Subcutaneous adipose tissue (tissue), 4 donors: ENCODE results near the gene NCBP2L. TPM values are rescaled to one million over a fixed set of nuclear protein-coding genes. Genes with fewer than 3 reads are reported as not detected.

Experiments used
- CTCF ChIP-seq: fragments of 450-650 bp; IDR thresholded peaks from one replicate; pipeline ENCODE4 v1.5.1; 2016; ENCODE audit warnings: low read depth, mild to moderate bottlenecking, control low read depth, antibody characterized with exemption, moderate library complexity
- total RNA-seq, 4 donors: library from RNA; depleted of rRNA; stranded (reverse); fragments of >200 nt; gene quantifications; one replicate each; pipeline ENCODE4 v1.1.0, GENCODE V29; 2016

Gene NCBP2L
- not detected for total RNA-seq

DNA sequence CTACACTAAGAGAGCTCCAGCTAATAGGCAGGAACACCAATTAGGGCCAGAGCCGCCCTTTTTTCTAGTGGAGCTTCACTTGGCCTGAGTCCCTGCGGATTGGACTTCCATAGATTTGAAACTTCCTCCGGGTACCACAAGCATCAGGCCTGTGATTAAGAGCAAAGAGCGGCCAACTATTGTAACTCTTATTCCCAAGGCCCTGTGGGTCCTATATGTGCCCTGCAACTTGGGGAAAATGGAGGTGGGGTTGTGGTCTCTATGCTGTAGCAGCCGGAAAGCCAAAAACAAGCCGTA, at the start of gene NCBP2L:
Gene NCBP2L (plus strand): TSS at position 198 of the 297 bp plus-strand sequence. CDS start 16,488 bp downstream, outside the sequence.
- no peak for TF ChIP-seq CTCF

DNA sequence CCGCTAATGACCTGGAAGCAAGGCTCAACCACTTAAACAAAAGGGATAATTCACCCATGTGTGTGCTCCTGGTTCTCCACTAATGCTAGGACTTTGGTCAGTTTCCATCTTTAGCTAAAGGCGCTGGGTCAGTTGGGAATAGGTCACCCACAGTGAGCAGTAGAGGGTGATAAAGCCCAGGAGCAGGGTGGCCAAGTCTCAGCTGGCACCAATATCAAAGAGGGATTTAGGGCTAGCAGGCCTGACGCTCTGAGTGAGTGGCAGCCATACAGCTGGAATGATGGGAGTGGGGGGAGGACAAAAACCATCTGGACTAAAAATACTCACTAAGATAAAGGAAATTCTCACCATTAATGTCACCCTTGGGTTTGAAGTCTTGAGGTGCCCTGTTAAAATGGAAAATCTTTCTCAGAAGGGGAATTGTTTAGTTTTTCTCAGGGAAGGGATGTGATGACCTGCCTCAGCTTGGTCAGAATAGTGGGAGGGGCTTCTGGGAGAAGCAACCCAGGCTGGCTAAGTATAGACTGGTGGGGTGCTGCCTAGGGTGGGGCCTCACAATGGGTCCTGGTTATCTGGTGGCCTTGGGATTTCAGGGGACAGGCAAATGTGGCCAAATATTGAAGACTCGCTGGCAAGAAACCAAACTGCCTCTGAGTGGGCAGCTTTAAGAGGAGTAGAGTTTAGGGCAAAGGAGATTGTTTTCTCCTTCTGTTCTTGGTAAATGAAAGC, 49.0 kb upstream of the NCBP2L start:
- no peak for TF ChIP-seq CTCF

DNA sequence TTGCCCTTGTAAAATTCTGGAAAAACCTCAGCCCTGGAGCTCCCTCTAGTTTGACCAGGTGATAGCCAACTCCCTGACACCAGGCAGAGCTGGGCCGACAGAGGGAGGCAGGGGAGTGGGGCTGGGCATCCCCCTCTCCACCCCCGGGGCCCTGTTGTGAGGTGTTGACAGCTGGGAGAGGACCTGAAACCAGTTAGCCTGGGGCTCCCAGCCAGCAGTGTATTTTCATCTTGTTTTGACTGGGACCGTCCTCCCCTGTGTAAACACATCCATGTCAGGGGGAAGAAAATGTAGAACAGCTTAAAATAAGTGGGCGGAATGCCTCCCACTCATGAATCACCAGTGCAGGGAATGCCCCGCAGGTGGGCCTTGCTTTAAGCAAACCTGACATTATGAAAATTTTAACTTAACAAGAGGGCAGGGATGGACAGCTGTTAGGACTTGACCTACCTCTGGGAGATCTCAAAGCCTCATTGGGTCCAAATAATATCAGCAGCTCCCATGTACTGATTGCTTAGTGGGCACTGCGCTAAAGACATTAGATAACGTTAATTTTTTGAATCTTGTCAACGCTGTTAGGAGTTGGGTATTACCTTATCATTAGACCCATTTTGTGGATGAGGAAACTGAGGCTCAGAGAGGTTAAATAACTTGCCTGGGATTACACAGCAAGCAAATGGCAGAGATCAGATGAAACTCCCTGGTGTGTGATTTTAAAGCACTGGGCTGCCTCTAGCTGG, 47.8 kb upstream of the NCBP2L start:
- no peak for TF ChIP-seq CTCF

DNA sequence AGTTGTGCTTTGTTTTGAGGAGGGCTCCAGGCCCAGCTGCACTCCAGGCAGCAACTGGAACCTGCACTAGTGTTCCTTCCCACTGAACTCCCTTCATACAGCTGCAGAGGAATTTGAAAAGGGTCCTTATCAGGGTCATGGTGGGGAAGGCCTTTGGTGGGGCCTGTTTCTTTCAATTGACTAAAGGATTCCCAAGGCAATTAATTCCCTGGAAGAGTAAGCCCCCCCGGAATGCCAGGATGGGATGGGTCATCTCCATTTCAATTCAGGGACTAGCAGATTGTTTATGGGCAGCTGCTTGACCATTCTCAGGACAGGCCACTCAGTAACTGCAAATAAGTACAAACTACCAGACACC, 47.3 kb upstream of the NCBP2L start:
- no peak for TF ChIP-seq CTCF

DNA sequence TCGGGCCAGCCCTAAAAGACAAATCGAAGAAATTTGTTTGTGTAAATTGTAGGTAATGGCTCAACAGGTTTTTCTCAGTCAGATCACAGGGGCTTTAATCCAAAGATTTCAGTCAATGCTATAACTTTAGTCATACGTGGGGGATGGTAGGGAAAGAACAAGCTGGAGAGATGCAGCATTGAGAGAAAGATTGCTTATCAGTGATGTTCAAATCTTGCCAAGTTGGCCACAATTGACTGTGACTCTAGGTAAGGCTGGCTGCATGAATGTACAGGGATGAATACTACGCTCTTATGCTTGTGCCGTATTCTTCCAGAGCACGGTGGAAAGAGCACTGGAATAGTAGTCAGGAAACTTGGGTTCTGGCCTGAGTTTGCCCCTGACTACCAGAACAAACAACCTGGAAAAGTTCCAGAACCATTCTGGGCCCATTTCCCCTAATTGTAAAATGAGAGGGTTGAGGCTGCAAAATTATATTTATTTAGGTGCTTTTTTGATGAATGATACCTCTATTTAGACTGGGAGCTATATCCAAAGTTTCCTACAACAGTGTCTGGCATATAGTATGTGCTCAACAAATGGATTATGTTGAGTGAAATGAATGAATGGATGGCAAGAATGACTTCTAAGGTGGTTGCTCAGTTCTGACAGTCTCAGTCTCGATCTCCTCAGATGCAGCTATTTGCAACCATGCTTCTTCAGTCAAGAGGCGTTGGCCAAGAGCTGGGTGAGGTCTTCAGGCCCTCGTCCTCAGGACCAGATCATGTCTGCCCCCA, 46.4 kb upstream of the NCBP2L start:
- TF ChIP-seq CTCF = no peak

- TF ChIP-seq CTCF = no peak
Observed at GRCh38 chrX:107731831-107732502, 45.6 kb upstream of the NCBP2L start.
